GM23338 (cell line): ENCODE data around the gene SFTPB. TPM values are rescaled to one million over a fixed set of nuclear protein-coding genes. Genes with fewer than 3 reads are reported as not detected.

Experiments
- ATAC-seq: fragments of 200-7000 bp; cut with Tn5 transposase; 3 replicates; pipeline ENCODE4 v1.9.1; 2020
- DNase-seq: peaks from one replicate; pipeline ENCODE4 v3.0.0-alpha.2; 2015; ENCODE audit warnings: low spot score
- H2AFZ ChIP-seq: fragments of 200-600 bp; sonication (generic); 2 replicates; pipeline ENCODE4 v1.8.0; 2016; ENCODE audit warnings: antibody characterized with exemption, mild to moderate bottlenecking, moderate library complexity
- H3F3A ChIP-seq: fragments of 200-600 bp; sonication (generic); replicated peaks from 2 replicates; pipeline ENCODE4 v1.8.0; 2017; ENCODE audit warnings: antibody characterized with exemption, mixed run types, low read depth
- H3K27ac ChIP-seq: fragments of 200-600 bp; sonication (generic); 2 replicates; pipeline ENCODE4 v1.6.1; 2016; ENCODE audit warnings: low read depth
- H3K27me3 ChIP-seq: fragments of 200-600 bp; sonication (generic); 2 replicates; pipeline ENCODE4 v1.8.0; 2016; ENCODE audit warnings: mild to moderate bottlenecking, mixed run types, moderate library complexity; ENCODE audit not compliant: insufficient read depth
- H3K36me3 ChIP-seq: fragments of 200-600 bp; sonication (generic); 2 replicates; pipeline ENCODE4 v1.8.0; 2016; ENCODE audit warnings: mild to moderate bottlenecking; ENCODE audit not compliant: insufficient read depth
- H3K4me1 ChIP-seq: fragments of 200-600 bp; sonication (generic); 2 replicates; pipeline ENCODE4 v1.8.0; 2016; ENCODE audit warnings: mild to moderate bottlenecking, moderate library complexity; ENCODE audit not compliant: insufficient read depth
- H3K4me2 ChIP-seq: fragments of 200-600 bp; sonication (generic); 2 replicates; pipeline ENCODE4 v1.7.1; 2017; ENCODE audit warnings: mixed run types
- H3K4me3 ChIP-seq: fragments of 200-600 bp; sonication (generic); 2 replicates; pipeline ENCODE4 v1.6.1; 2016; ENCODE audit warnings: mixed run types
- H3K79me2 ChIP-seq: fragments of 200-600 bp; sonication (generic); replicated peaks from 2 replicates; pipeline ENCODE4 v1.8.0; 2017; ENCODE audit warnings: mild to moderate bottlenecking; ENCODE audit not compliant: insufficient read depth
- H3K9me2 ChIP-seq: fragments of 200-600 bp; sonication (generic); 2 replicates; pipeline ENCODE4 v1.8.0; 2017; ENCODE audit not compliant: insufficient read depth
- H4K20me1 ChIP-seq: fragments of 200-600 bp; sonication (generic); replicated peaks from 2 replicates; pipeline ENCODE4 v1.8.0; 2017; ENCODE audit warnings: mild to moderate bottlenecking; ENCODE audit not compliant: insufficient read depth
- H3K27ac Mint-ChIP-seq: 2 replicates; pipeline ENCODE4 v1.8.0; 2020; ENCODE audit warnings: inconsistent platforms, mild to moderate bottlenecking, moderate library complexity, mixed read lengths
- H3K27me3 Mint-ChIP-seq: 3 replicates; pipeline ENCODE4 v1.8.0; 2022; ENCODE audit warnings: low read depth, mild to moderate bottlenecking, moderate library complexity, mixed read lengths, inconsistent platforms; ENCODE audit not compliant: insufficient read depth, poor library complexity
- H3K36me3 Mint-ChIP-seq: 3 replicates; pipeline ENCODE4 v1.8.0; 2021; ENCODE audit warnings: low read depth, mild to moderate bottlenecking, inconsistent platforms, moderate library complexity, mixed read lengths
- H3K4me1 Mint-ChIP-seq: 3 replicates; pipeline ENCODE4 v1.8.0; 2020; ENCODE audit warnings: mild to moderate bottlenecking, inconsistent platforms, mixed read lengths
- H3K4me3 Mint-ChIP-seq: 3 replicates; pipeline ENCODE4 v1.8.0; 2021; ENCODE audit warnings: moderate library complexity, mild to moderate bottlenecking, inconsistent platforms, mixed read lengths
- H3K9me3 Mint-ChIP-seq: 3 replicates; pipeline ENCODE4 v1.8.0; 2020; ENCODE audit warnings: moderate library complexity, mild to moderate bottlenecking, inconsistent platforms, mixed read lengths
- CREB1 ChIP-seq: fragments of 250-450 bp; sonication (Bioruptor Pico); IDR thresholded peaks from 2 replicates; pipeline ENCODE4 v1.5.0; 2020; ENCODE audit warnings: low read depth, mild to moderate bottlenecking, moderate library complexity
- CTCF ChIP-seq, 2 experiments: fragments of 200-600 bp in 1 of 2; sonication (generic) in 1 of 2; conservative IDR thresholded peaks; 2 replicates each; pipeline versions ENCODE4 v1.5.1 to v1.6.1; 2016 to 2017; ENCODE audit warnings: antibody characterized with exemption in 2 of 2, low read depth in 2 of 2, mild to moderate bottlenecking in 2 of 2, moderate library complexity in 1 of 2
- ETS1 ChIP-seq: IDR thresholded peaks from 2 replicates; pipeline ENCODE4 v1.6.1; 2016; ENCODE audit warnings: antibody characterized with exemption
- EZH2 ChIP-seq: fragments of 200-600 bp; sonication (generic); IDR thresholded peaks from one replicate; pipeline ENCODE4 v1.8.0; 2017; ENCODE audit warnings: antibody characterized with exemption, mild to moderate bottlenecking, low read depth; ENCODE audit not compliant: unreplicated experiment
- EZH2phosphoT487 ChIP-seq: fragments of 200-600 bp; sonication (generic); IDR thresholded peaks from one replicate; pipeline ENCODE4 v1.8.1; 2018; ENCODE audit warnings: antibody characterized with exemption; ENCODE audit not compliant: unreplicated experiment
- JUNB ChIP-seq: IDR thresholded peaks from one replicate; pipeline ENCODE4 v1.6.1; 2016; ENCODE audit warnings: antibody characterized with exemption; ENCODE audit not compliant: unreplicated experiment
- NANOG ChIP-seq: IDR thresholded peaks from 2 replicates; pipeline ENCODE4 v1.6.1; 2016; ENCODE audit warnings: antibody characterized with exemption, borderline replicate concordance
- POLR2AphosphoS5 ChIP-seq: IDR thresholded peaks from 2 replicates; pipeline ENCODE4 v1.6.1; 2016; ENCODE audit warnings: antibody characterized with exemption, low read depth
- REST ChIP-seq: IDR thresholded peaks from one replicate; pipeline ENCODE4 v1.6.1; 2018; ENCODE audit warnings: antibody characterized with exemption; ENCODE audit not compliant: unreplicated experiment
- ZNF114 ChIP-seq: fragments of 250-450 bp; sonication (Bioruptor Pico); IDR thresholded peaks from 2 replicates; pipeline ENCODE4 v1.5.0; 2020; ENCODE audit warnings: mild to moderate bottlenecking, moderate library complexity
- ZNF331 ChIP-seq: fragments of 250-450 bp; sonication (Bioruptor Pico); IDR thresholded peaks from 2 replicates; pipeline ENCODE4 v1.5.0; 2020; ENCODE audit warnings: low read depth, mild to moderate bottlenecking, moderate library complexity
- ZNF462 ChIP-seq: fragments of 250-450 bp; sonication (Bioruptor Pico); IDR thresholded peaks from 2 replicates; pipeline ENCODE4 v1.5.0; 2020; ENCODE audit warnings: mild to moderate bottlenecking, moderate library complexity
- polyA plus RNA-seq: library from polyadenylated mRNA; unstranded; fragments of >200 nt; fragmentation: Nextera tagmentation; extraction: Ambion mirVana; gene quantifications from 2 replicates; pipeline ENCODE4 v1.2.1, GENCODE V29; 2016
- total RNA-seq: library from RNA; depleted of rRNA; stranded (reverse); fragments of >200 nt; shearing (Covaris generic); gene quantifications from 2 replicates; pipeline ENCODE4 v1.2.3, GENCODE V29; 2014

Gene SFTPB
- total and polyA plus RNA-seq, 2 experiments from 2014 or later: 0.06 TPM; not detected in 1

- TF ChIP-seq ZNF462 (CRISPR knock-in tag): no peak
- TF ChIP-seq ETS1: no peak
- TF ChIP-seq CREB1 (CRISPR knock-in tag): no peak
These were observed 31.3 kb upstream of the SFTPB start (continued) for GRCh38 chr2:85699325-85699724.

GRCh38 chr2:85698880-85699254, 30.9 kb upstream of the SFTPB start:
- H3K9me3 Mint-ChIP-seq: no peaks in the 10 kb centered on the region
- Histone ChIP-seq H3K79me2 (no peaks in the 10 kb centered on the region), H3K27me3 (no peaks in the 10 kb centered on the region), H3K27ac (no peak overlapping the region), H3K9me2 (no peaks in the 10 kb centered on the region), H2AFZ (peak overlapping the region; percentile 12; the same call in 1 of the 2 replicates), H3K36me3 (no peaks in the 10 kb centered on the region), H3F3A (no peaks in the 10 kb centered on the region), H3K4me2 (no peak overlapping the region), H4K20me1 (no peaks in the 10 kb centered on the region), H3K4me3 (no peak overlapping the region), H3K4me1 (peaks cover 14% of the 10 kb centered on the region)
- H3K27me3 Mint-ChIP-seq: peaks cover 6% of the 10 kb centered on the region
- H3K4me3 Mint-ChIP-seq: no peak overlapping the region
- H3K36me3 Mint-ChIP-seq: no peaks in the 10 kb centered on the region
- peaks cover 36% of the 10 kb centered on the region for H3K4me1 Mint-ChIP-seq
- DNase-seq: no peak
- H3K27ac Mint-ChIP-seq: no peak overlapping the region
- no peak for ATAC-seq
- TF ChIP-seq REST (no peak), CTCF (conservative IDR thresholded peaks at IDR 0.05; ENCODE audit: low read depth in 2 of 2) (no peak), EZH2 (no peak), NANOG (no peak), JUNB (no peak), ZNF331 (CRISPR knock-in tag) (no peak), ZNF114 (CRISPR knock-in tag) (no peak), POLR2AphosphoS5 (no peak), ETS1 (no peak), EZH2phosphoT487 (no peak), CREB1 (CRISPR knock-in tag) (no peak)
